PC-3 (cell line): ENCODE measurements around the gene CTSF.

ENCODE experiments used
- EZH2phosphoT487 ChIP-seq: fragments of 300-600 bp; sonication (generic); IDR thresholded peaks from 2 replicates; pipeline ENCODE4 v1.6.1; 2018; ENCODE audit warnings: mild to moderate bottlenecking, antibody characterized with exemption, low read length, borderline replicate concordance
- TF ChIP-seq, protein P1 (sequence below): fragments of 300-600 bp; sonication (generic); conservative IDR thresholded peaks from 2 replicates; pipeline ENCODE4 v1.5.1; 2017; ENCODE audit warnings: antibody characterized with exemption, low read depth, mild to moderate bottlenecking, low read length

GRCh38 chr11:66531841-66532240, 36.6 kb downstream of the CTSF start:
- no peak for TF ChIP-seq EZH2phosphoT487
- TF ChIP-seq, protein P1, sequence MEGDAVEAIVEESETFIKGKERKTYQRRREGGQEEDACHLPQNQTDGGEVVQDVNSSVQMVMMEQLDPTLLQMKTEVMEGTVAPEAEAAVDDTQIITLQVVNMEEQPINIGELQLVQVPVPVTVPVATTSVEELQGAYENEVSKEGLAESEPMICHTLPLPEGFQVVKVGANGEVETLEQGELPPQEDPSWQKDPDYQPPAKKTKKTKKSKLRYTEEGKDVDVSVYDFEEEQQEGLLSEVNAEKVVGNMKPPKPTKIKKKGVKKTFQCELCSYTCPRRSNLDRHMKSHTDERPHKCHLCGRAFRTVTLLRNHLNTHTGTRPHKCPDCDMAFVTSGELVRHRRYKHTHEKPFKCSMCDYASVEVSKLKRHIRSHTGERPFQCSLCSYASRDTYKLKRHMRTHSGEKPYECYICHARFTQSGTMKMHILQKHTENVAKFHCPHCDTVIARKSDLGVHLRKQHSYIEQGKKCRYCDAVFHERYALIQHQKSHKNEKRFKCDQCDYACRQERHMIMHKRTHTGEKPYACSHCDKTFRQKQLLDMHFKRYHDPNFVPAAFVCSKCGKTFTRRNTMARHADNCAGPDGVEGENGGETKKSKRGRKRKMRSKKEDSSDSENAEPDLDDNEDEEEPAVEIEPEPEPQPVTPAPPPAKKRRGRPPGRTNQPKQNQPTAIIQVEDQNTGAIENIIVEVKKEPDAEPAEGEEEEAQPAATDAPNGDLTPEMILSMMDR: no peak
